ENCODE measurements around the gene HMGCS1. TPM values are rescaled to one million over a fixed set of nuclear protein-coding genes. Genes with fewer than 3 reads are reported as not detected.

The HMGCS1 gene
- total RNA-seq (2014; rRNA removed; shearing (Covaris generic)), result 7.1 and 9.5 TPM in 2 replicates

DNA sequence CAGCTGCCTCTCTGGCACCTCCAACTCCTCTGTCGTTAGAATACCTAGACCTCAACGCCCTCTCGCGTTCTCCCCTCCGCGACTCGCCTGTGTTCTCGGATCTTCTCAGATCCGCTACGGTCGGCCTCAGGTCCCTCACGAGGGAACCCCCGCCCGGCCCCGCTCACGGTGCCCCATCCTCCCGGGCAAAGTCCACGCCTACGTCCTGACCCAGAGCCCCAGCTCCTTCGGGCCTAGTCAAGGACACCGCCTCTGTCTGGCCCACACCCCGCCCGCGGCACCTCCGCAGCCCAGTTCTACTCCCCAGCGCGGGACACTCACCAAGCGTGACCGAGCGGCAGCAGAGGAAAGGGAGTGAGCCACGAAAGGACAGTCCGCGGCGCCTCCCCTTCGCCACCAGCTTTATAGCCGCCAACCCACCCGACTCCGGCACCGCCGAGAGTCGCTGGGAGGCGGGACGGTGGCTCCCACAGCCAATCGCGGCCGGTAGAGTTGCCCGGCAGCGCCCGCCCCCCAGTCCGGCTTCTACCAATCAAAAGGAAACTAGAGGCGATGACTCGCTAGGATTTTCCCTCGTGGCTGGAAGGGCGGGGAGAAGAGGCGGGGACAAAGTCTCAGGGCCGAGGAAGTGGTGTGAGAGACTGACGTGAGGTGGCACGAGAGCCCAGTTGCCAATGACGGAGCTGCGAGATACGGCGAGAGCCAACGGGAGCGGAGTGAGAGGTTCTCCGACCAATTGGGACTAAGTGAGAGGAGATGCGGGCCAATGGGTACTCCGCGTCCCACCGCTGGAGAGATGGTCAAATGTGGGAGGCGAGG is at the start of gene HMGCS1:
HMGCS1 (minus strand) TSS at position 378 of the 819 bp plus-strand sequence. CDS start 14,447 bp downstream, outside the sequence.

Other genes with a start within 250 kb of the HMGCS1 start
- gene ZNF131, start 192.5 kb downstream of the HMGCS1 start, total RNA-seq (2014; rRNA removed; shearing (Covaris generic)), result 37.3 and 38.2 TPM in 2 replicates
- gene NIM1K, start 121.2 kb downstream of the HMGCS1 start, total RNA-seq (2014; rRNA removed; shearing (Covaris generic)), result 0.45 and 0.91 TPM in 2 replicates
- 11.1 and 12.3 TPM in 2 replicates for gene CCL28, start 99.0 kb upstream of the HMGCS1 start, total RNA-seq (2014; rRNA removed; shearing (Covaris generic))
- 6.2 and 6.7 TPM in 2 replicates for gene TMEM267, start 170.5 kb upstream of the HMGCS1 start, total RNA-seq (2014; rRNA removed; shearing (Covaris generic))
- gene C5orf34, start 201.7 kb upstream of the HMGCS1 start, total RNA-seq (2014; rRNA removed; shearing (Covaris generic)), result 7.1 and 8.7 TPM in 2 replicates
- 83.7 and 90.4 TPM in 2 replicates for gene PAIP1, start 243.7 kb upstream of the HMGCS1 start, total RNA-seq (2014; rRNA removed; shearing (Covaris generic))

Data from A375 (cell line).